ENCODE measurements around the gene KDM3B. TPM values are rescaled to one million over a fixed set of nuclear protein-coding genes. Genes with fewer than 3 reads are reported as not detected.

KDM3B gene
- total and polyA plus RNA-seq, 9 of the 15 experiments (the other 6 are each of a cell fraction or from before 2014, with no cell fraction given), result 13.8 to 62.8 (median 41.9) TPM

DNA sequence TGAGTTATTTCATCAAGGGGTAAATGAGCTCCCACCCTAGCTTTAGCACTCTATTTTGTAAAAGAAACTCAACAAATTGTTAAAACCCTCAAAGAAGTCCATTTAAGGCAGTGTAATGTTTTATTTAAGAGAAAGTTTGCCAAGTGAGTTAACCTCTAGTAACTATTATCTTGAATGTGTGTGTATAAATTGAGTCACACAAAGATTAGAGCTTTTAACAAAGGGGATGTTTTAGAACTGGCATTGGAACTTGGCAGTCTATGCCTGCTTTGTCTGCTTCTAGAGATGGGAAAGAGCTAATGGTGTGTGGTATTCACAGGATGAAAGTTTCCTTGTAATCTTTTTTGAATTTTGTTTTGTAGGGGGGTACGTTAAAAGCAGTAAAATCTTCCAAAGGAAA lies 33.2 kb downstream of the KDM3B start (continued):
- TF ChIP-seq U2AF1 (optimal IDR thresholded peaks at IDR 0.05; ENCODE audit: low read depth, low read length) (no peak), NFIC (IDR thresholded peaks at IDR 0.05) (no peak), KAT8 (IDR thresholded peaks at IDR 0.05; ENCODE audit: low read depth) (no peak), ZNF239 (CRISPR knock-in tag; IDR thresholded peaks at IDR 0.05) (no peak)

DNA sequence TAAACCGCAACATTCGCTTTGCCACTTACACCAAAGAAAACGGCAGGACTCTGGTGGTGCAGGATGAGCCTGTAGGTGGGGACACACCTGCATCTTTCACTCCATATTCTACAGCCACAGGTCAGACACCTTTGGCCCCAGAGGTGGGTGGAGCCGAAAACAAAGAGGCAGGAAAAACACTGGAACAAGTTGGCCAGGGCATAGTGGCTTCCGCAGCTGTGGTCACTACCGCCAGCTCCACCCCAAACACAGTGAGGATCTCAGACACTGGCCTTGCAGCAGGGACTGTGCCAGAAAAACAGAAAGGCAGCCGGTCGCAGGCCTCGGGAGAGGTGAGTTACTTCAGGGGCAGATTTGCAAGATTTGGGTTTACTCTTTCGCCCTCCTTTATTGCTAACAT lies 33.8 kb downstream of the KDM3B start:
- no TSS peak for BruUV-seq (replicated peaks)
- Histone ChIP-seq H3K4me1 (replicated peaks in 1 of 2; ENCODE audit: control insufficient read depth in 2 of 2, insufficient read depth in 2 of 2, low read length in 2 of 2) (no peaks in the 10 kb centered on the region), H3K27ac (ENCODE audit: extremely low read depth, low read depth, low read length) (no peak overlapping the region), H2AFZ (ENCODE audit: low read depth, low read length) (no peak overlapping the region), H3K9me3 (replicated peaks; ENCODE audit: control insufficient read depth, insufficient read depth, low read depth, low read length) (no peaks in the 10 kb centered on the region), H3K27me3 (ENCODE audit: control insufficient read depth in 2 of 2, insufficient read depth in 2 of 2, low read length in 2 of 2) (no peaks in the 10 kb centered on the region), H3K9me1 (ENCODE audit: control insufficient read depth, insufficient read depth, low read length) (no peaks in the 10 kb centered on the region), H4K20me1 (replicated peaks; ENCODE audit: control insufficient read depth, insufficient read depth, low read length) (no peaks in the 10 kb centered on the region), H3K4me2 (ENCODE audit: insufficient read depth, low read length) (no peak overlapping the region), H3K36me3 (ENCODE audit: control insufficient read depth, insufficient read depth, low read length) (peaks cover 62% of the 10 kb centered on the region), H3K9ac (ENCODE audit: insufficient read depth in 1 of 2, low read depth in 2 of 2, low read length in 2 of 2) (no peak overlapping the region), H3K4me3 (no peak overlapping the region), H3K79me2 (ENCODE audit: control insufficient read depth, insufficient read depth, low read length) (no peaks in the 10 kb centered on the region)
- ATAC-seq (no peak), FAIRE-seq (peak; percentile 15), DNase-seq (ENCODE audit: extremely low read depth in 1 of 4, low spot score in 3 of 4) (no peak)
- in situ Hi-C loops (cut with MboI), result no loop called here
- POLR2A ChIA-PET, result interaction anchor here (0.6 kb wide), 1 partner anchor 32 kb away, joined by 3 read pairs; no protein-coding TSS in a partner anchor
- TF ChIP-seq SPI1 (IDR thresholded peaks at IDR 0.05; ENCODE audit: borderline replicate concordance, low read depth, low read length) (no peak), MEF2D (tag; conservative IDR thresholded peaks at IDR 0.05; ENCODE audit: low read depth) (no peak), ZNF311 (CRISPR knock-in tag; IDR thresholded peaks at IDR 0.05) (no peak)
- TF ChIP-seq, protein P1, sequence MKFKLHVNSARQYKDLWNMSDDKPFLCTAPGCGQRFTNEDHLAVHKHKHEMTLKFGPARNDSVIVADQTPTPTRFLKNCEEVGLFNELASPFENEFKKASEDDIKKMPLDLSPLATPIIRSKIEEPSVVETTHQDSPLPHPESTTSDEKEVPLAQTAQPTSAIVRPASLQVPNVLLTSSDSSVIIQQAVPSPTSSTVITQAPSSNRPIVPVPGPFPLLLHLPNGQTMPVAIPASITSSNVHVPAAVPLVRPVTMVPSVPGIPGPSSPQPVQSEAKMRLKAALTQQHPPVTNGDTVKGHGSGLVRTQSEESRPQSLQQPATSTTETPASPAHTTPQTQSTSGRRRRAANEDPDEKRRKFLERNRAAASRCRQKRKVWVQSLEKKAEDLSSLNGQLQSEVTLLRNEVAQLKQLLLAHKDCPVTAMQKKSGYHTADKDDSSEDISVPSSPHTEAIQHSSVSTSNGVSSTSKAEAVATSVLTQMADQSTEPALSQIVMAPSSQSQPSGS (CRISPR knock-in tag; IDR thresholded peaks at IDR 0.05), result no peak
- TF ChIP-seq, protein P2, sequence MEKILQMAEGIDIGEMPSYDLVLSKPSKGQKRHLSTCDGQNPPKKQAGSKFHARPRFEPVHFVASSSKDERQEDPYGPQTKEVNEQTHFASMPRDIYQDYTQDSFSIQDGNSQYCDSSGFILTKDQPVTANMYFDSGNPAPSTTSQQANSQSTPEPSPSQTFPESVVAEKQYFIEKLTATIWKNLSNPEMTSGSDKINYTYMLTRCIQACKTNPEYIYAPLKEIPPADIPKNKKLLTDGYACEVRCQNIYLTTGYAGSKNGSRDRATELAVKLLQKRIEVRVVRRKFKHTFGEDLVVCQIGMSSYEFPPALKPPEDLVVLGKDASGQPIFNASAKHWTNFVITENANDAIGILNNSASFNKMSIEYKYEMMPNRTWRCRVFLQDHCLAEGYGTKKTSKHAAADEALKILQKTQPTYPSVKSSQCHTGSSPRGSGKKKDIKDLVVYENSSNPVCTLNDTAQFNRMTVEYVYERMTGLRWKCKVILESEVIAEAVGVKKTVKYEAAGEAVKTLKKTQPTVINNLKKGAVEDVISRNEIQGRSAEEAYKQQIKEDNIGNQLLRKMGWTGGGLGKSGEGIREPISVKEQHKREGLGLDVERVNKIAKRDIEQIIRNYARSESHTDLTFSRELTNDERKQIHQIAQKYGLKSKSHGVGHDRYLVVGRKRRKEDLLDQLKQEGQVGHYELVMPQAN (IDR thresholded peaks at IDR 0.05; ENCODE audit: borderline replicate concordance), result no peak
- TF ChIP-seq, protein P3, sequence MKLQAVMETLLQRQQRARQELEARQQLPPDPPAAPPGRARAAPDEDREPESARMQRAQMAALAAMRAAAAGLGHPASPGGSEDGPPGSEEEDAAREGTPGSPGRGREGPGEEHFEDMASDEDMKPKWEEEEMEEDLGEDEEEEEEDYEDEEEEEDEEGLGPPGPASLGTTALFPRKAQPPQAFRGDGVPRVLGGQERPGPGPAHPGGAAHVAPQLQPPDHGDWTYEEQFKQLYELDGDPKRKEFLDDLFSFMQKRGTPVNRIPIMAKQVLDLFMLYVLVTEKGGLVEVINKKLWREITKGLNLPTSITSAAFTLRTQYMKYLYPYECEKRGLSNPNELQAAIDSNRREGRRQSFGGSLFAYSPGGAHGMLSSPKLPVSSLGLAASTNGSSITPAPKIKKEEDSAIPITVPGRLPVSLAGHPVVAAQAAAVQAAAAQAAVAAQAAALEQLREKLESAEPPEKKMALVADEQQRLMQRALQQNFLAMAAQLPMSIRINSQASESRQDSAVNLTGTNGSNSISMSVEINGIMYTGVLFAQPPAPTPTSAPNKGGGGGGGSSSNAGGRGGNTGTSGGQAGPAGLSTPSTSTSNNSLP (IDR thresholded peaks at IDR 0.05; ENCODE audit: borderline replicate concordance, low read depth, low read length), result no peak
- CTCF ChIA-PET (ENCODE audit: low intra/inter-chr PET ratio), result no interaction called here
- WGBS (ENCODE audit: insufficient coverage, low coverage, missing lambda C conversion rate), result 94% methylated on average over 10 of the region's 10 CpGs
- intact Hi-C loops (cut with micrococcal nuclease), result no loop called here
